GM18907 (cell line): ENCODE data around the gene CAT.

Experiments
- ATAC-seq: cut with Tn5 transposase; IDR thresholded peaks from one replicate; pipeline ENCODE4 v1.9.1; 2021; ENCODE audit warnings: mild to moderate bottlenecking, moderate library complexity; ENCODE audit not compliant: unreplicated experiment

CAT gene

DNA sequence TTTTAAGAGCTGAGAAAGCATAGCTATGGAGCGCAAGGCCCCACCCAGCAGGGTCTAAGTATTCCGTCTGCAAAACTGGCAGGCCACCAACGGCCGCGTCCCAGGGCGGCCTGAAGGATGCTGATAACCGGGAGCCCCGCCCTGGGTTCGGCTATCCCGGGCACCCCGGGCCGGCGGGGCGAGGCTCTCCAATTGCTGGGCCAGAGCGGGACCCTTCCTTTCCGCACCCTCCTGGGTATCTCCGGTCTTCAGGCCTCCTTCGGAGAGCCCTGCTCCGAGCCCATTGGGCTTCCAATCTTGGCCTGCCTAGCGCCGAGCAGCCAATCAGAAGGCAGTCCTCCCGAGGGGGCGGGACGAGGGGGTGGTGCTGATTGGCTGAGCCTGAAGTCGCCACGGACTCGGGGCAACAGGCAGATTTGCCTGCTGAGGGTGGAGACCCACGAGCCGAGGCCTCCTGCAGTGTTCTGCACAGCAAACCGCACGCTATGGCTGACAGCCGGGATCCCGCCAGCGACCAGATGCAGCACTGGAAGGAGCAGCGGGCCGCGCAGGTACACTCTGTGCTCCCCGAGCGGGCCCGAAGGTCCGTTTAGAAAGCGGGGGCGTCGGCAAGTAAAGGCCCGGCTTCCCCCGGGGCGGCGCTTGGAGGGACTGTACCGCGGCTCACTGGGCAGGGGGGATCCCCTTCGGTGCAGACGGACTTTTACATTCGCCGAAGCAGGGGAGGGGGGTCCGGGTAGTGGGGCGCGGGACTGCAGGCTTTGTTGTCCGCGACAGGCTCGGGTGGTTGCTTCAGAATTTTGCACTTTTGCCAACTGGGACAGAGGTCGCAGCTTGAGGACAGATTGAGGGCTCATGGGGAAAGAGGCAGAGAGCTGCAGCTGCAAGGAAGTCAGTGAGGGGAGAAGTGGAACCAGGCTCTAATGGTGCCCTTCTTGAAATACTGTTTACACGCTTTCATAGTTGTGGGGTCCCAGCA is at the start of gene CAT:
CAT (plus strand) TSS at position 406 of the 979 bp plus-strand sequence; CDS start at position 486, 80 bp downstream.
- ATAC-seq = peak; percentile 97

DNA sequence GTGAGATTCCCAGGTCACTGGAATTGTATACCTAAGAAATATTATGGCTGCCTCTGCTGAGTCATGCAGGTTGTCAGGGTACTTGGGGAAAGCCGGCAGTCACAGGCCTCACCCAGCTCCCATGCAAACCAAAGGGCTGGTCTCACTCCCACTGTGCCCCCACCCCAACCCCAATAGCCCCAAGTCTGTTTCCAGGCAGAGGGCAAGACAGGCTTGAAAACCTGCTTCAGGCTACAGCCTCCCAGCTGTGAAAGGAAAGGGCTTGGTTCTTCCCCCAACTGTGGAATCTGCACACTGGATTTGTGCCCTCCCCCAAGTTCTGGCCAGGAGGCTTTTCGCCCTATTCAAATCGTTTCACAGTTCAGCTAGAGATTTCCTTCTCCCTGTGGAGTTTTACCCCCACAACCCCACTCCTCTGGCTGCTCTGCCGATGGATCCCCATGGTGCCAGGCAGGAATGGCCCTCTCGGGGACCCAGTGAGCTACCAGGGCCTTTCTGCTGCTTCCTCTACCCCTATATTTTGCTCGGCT is 43.9 kb upstream of the CAT start:
- ATAC-seq = no peak

- no peak for ATAC-seq
These were observed 42.7 kb upstream of the CAT start for GRCh38 chr11:34395916-34396550.

DNA sequence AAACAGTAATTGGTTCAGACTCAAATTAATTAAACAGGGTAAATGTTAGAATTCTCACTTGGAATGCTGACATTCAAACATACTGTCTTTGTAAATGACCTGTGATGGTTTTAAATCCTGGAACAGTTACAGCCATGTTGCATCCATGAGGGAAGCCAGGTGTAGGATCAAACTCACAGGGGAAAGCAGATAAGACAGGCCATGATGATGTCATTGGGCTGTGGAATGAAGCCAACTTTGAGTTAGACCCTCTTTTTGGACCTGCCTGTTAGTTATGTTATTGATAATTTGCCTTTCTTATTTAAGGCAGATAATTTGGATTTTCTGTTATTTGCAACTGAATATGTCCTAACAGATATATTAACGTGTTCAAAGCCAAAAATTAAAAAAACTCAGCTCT is 41.6 kb upstream of the CAT start:
- ATAC-seq = no peak

- ATAC-seq = no peak
These were observed 40.9 kb upstream of the CAT start for GRCh38 chr11:34397811-34398210.

- no peak for ATAC-seq
These were observed 35.3 kb upstream of the CAT start for GRCh38 chr11:34403431-34403830.

- ATAC-seq = no peak
These were observed 34.5 kb upstream of the CAT start for GRCh38 chr11:34404280-34404679.

- no peak for ATAC-seq
These were observed 33.5 kb upstream of the CAT start for GRCh38 chr11:34405079-34405858.

- ATAC-seq = no peak
These were observed 32.3 kb upstream of the CAT start for GRCh38 chr11:34406413-34406812.

DNA sequence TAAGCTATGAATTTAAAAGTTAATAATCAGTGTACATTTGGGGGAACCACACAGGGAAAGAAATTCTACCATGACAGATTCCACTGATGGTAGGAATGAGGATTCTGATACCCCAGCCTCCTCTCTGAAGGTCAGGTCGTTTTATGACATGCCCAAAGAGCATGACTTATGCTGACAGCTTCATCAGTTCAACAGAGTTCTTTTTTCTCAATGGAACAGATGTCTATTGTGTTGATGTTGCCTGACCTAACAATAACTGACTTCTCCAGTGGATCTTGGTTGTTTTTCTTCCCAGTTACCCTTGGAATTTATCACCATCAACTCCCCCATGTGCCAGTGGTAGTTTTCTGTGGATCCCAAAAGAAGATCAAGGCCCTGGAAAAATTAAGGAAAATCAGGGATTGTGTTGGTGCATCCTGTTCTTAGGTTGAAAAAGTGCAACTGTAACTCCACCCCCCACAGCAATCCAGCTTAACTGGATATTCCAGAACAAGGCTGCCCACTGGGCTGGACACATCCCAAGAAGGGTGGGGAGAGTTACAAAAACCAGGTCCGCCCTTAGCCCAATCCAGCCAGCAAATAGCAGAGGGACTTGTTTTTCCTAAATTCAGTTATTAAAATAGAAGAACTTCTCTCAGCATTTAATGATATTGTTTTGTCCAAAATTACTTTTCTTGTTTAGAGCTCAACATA is 31.5 kb upstream of the CAT start:
- no peak for ATAC-seq

DNA sequence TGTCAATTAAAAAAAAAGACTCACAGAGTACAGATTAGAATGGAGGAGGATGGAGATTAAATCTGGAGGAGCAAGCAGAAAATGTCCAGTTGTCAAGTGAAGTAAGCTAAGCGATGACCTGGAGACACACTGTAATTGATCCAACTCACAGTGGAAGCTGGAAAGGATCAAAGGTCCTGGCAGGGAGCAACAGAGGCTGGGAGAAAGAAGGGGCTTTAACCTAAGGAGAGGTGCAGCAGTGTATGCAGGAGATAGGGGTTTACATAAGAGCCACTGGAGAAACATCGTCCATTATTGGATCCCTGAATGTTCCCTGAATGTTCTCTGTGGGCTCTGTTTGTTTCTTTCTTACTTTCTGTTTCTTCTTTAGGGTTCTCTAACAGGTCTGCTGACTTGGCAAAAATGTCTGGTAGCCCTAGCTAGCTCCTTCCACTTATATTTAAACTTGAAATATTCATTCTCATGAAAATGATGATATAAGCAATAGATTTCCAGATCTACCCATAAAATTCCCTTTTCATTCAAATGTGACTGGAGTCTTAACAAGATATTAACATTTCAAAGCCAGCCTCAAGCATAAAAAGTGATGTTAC is 30.1 kb upstream of the CAT start:
- no peak for ATAC-seq

- ATAC-seq = no peak
These were observed 27.6 kb upstream of the CAT start for GRCh38 chr11:34411111-34411510.

GRCh38 chr11:34411791-34412190 is 26.9 kb upstream of the CAT start:
- ATAC-seq = no peak

- ATAC-seq = no peak
These were observed 25.5 kb upstream of the CAT start for GRCh38 chr11:34413263-34413662.

DNA sequence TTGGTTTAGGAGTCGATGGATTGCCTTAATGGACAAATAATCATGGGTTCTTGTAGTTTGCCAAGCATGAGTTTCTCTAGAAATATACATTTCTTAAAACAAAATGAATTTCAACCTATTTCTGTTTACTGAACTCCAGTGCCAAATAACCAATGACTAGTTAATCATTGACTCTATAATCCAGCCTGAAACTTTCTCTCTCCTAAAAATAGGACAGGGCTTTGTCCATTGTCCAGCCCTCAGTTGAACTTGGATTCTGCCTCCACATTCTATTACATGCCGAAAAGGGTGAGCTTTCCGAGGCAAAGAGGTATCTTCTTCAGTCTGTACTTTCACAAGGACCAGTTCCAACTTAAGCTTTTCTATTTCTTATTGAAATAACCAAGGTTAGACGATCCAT is 23.2 kb upstream of the CAT start:
- ATAC-seq = no peak

GRCh38 chr11:34416088-34416487 is 22.6 kb upstream of the CAT start:
- ATAC-seq = no peak

GRCh38 chr11:34416766-34417165 is 22.0 kb upstream of the CAT start:
- no peak for ATAC-seq

DNA sequence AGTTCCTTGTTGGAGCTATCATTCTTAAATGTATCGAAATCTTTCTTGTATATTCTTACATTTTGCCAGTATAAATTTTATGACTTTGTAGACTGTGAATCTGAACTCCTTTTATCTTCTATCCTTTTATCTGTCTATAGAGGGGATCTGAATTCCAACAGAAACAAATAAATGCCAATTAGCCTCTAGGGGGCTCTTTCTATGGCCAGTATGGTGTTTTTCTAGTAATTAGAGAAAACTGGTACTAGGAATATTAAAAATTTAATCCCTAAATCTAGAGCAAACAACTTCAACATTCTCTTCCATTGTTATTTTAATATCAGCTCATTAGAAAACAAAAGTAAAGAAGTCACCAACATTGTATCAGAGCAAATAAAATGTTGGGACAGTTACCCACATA is 21.5 kb upstream of the CAT start:
- ATAC-seq = no peak

GRCh38 chr11:34419158-34419557 is 19.6 kb upstream of the CAT start:
- ATAC-seq = no peak

GRCh38 chr11:34423300-34423699 is 15.4 kb upstream of the CAT start:
- ATAC-seq = no peak
